Measurements from ENCODE around the gene SV2C. TPM values are rescaled to one million over a fixed set of nuclear protein-coding genes. Genes with fewer than 3 reads are reported as not detected.

The SV2C gene
- total and polyA plus RNA-seq, 2 of the 13 experiments (the other 11 are each of a cell fraction or from before 2014, with no cell fraction given), result not detected

DNA sequence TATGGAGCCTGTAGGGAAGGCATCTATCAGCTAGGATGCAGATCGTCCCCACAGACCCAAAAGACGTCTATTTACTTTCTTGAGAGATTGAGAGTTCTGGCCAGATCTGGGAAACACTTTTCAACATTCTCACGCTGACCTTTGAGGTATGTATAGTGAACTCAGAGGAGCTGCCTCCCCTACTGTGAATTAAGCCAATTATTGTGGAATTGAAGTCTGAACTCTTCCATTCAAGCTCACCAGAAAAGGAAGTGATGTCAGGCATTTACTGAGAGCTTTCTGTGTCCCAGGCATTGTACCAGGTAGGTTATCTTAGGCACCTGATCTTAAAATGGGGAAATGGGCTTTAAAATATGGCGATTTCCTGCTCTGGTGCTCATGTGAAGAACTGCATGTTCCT is 136.5 kb downstream of the SV2C start:
- Histone ChIP-seq H3K9ac (ENCODE audit: insufficient read depth, low read depth, low read length) (no peak overlapping the region), H2AFZ (ENCODE audit: low read length) (no peak overlapping the region), H3K9me3 (ENCODE audit: low read length) (no peaks in the 10 kb centered on the region), H3K79me2 (ENCODE audit: insufficient read depth, low read length) (no peaks in the 10 kb centered on the region), H4K20me1 (ENCODE audit: insufficient read depth, low read length) (no peaks in the 10 kb centered on the region), H3K4me3 (replicated peaks in 1 of 3; ENCODE audit: insufficient read depth in 1 of 3, low read depth in 2 of 3, low read length in 3 of 3) (no peak overlapping the region), H3K36me3 (replicated peaks in 1 of 2; ENCODE audit: control insufficient read depth in 1 of 2, insufficient read depth in 2 of 2, low read length in 2 of 2) (no peaks in the 10 kb centered on the region), H3K27ac (ENCODE audit: extremely low read length, insufficient read depth, low read length) (no peak overlapping the region), H3K4me2 (ENCODE audit: low read depth, low read length) (no peak overlapping the region), H3K4me1 (ENCODE audit: insufficient read depth, low read length) (no peaks in the 10 kb centered on the region), H3K27me3 (ENCODE audit: control insufficient read depth in 1 of 2, insufficient read depth in 2 of 2, low read length in 2 of 2) (0 out of 5 replicates have a peak, but pooled peaks cover 0 to 3% of the 10 kb centered on the region in 2 experiments)
- DNase-seq (ENCODE audit: low spot score) (no peak), FAIRE-seq (no peak), ATAC-seq (no peak)
- WGBS (ENCODE audit: low lambda C conversion rate), result 17% methylated on average over 4 of the region's 4 CpGs
- intact Hi-C loops (cut with micrococcal nuclease; ENCODE audit: unreplicated experiment), result no loop called here
- POLR2A ChIA-PET, result no interaction called here
- in situ Hi-C loops (cut with HindIII; ENCODE audit: extremely low pct_ligation_motif_present, low pct_unique_long_range_greater_than_20kb), result no loop called here
- BruUV-seq (replicated peaks), result no TSS peak
- CTCF ChIA-PET (ENCODE audit: low intra/inter-chr PET ratio, low total read pairs), result no interaction called here
- no peak for TF ChIP-seq KLF15 (CRISPR knock-in tag; IDR thresholded peaks at IDR 0.05; ENCODE audit: borderline replicate concordance)
- no peak for TF ChIP-seq RNF2 (conservative IDR thresholded peaks at IDR 0.05; ENCODE audit: low read depth)
- TF ChIP-seq ZNF354B (CRISPR knock-in tag; IDR thresholded peaks at IDR 0.05), result no peak
- no peak for TF ChIP-seq THAP11 (CRISPR knock-in tag; IDR thresholded peaks at IDR 0.05)
- TF ChIP-seq ATF3 (CRISPR knock-in tag; IDR thresholded peaks at IDR 0.05), result no peak
- TF ChIP-seq SOX5 (CRISPR knock-in tag; IDR thresholded peaks at IDR 0.05; ENCODE audit: borderline replicate concordance), result no peak
- TF ChIP-seq, protein P1, sequence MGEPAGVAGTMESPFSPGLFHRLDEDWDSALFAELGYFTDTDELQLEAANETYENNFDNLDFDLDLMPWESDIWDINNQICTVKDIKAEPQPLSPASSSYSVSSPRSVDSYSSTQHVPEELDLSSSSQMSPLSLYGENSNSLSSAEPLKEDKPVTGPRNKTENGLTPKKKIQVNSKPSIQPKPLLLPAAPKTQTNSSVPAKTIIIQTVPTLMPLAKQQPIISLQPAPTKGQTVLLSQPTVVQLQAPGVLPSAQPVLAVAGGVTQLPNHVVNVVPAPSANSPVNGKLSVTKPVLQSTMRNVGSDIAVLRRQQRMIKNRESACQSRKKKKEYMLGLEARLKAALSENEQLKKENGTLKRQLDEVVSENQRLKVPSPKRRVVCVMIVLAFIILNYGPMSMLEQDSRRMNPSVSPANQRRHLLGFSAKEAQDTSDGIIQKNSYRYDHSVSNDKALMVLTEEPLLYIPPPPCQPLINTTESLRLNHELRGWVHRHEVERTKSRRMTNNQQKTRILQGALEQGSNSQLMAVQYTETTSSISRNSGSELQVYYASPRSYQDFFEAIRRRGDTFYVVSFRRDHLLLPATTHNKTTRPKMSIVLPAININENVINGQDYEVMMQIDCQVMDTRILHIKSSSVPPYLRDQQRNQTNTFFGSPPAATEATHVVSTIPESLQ (CRISPR knock-in tag; conservative IDR thresholded peaks at IDR 0.05), result no peak
- TF ChIP-seq, protein P2, sequence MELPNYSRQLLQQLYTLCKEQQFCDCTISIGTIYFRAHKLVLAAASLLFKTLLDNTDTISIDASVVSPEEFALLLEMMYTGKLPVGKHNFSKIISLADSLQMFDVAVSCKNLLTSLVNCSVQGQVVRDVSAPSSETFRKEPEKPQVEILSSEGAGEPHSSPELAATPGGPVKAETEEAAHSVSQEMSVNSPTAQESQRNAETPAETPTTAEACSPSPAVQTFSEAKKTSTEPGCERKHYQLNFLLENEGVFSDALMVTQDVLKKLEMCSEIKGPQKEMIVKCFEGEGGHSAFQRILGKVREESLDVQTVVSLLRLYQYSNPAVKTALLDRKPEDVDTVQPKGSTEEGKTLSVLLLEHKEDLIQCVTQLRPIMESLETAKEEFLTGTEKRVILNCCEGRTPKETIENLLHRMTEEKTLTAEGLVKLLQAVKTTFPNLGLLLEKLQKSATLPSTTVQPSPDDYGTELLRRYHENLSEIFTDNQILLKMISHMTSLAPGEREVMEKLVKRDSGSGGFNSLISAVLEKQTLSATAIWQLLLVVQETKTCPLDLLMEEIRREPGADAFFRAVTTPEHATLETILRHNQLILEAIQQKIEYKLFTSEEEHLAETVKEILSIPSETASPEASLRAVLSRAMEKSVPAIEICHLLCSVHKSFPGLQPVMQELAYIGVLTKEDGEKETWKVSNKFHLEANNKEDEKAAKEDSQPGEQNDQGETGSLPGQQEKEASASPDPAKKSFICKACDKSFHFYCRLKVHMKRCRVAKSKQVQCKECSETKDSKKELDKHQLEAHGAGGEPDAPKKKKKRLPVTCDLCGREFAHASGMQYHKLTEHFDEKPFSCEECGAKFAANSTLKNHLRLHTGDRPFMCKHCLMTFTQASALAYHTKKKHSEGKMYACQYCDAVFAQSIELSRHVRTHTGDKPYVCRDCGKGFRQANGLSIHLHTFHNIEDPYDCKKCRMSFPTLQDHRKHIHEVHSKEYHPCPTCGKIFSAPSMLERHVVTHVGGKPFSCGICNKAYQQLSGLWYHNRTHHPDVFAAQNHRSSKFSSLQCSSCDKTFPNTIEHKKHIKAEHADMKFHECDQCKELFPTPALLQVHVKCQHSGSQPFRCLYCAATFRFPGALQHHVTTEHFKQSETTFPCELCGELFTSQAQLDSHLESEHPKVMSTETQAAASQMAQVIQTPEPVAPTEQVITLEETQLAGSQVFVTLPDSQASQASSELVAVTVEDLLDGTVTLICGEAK (IDR thresholded peaks at IDR 0.05), result no peak
- TF ChIP-seq, protein P2 (CRISPR knock-in tag; IDR thresholded peaks at IDR 0.05), result no peak
- no peak for TF ChIP-seq ZNF256 (CRISPR knock-in tag; conservative IDR thresholded peaks at IDR 0.05)
- no peak for TF ChIP-seq DMAP1 (CRISPR knock-in tag; IDR thresholded peaks at IDR 0.05)
- TF ChIP-seq ZNF329 (CRISPR knock-in tag; IDR thresholded peaks at IDR 0.05; ENCODE audit: low read depth), result no peak
- no peak for TF ChIP-seq ZNF121 (CRISPR knock-in tag; IDR thresholded peaks at IDR 0.05)
- TF ChIP-seq ZNF546 (CRISPR knock-in tag; conservative IDR thresholded peaks at IDR 0.05), result no peak
- no peak for TF ChIP-seq IRF1 (CRISPR knock-in tag; IDR thresholded peaks at IDR 0.05; ENCODE audit: low read depth)
